HCT116 (cell line): ENCODE data around the gene ITPR1. TPM values are rescaled to one million over a fixed set of nuclear protein-coding genes. Genes with fewer than 3 reads are reported as not detected.
A peak's percentile ranks its signal among the peaks of the same experiment; 100 is the strongest.

ENCODE experiments used
- ATAC-seq: fragments of 200-7000 bp; cut with Tn5 transposase; 2 replicates; pipeline ENCODE4 v1.9.1; 2020; ENCODE audit warnings: mild to moderate bottlenecking, moderate library complexity
- BruUV-seq: library from RNA; stranded (reverse); fragments of 400-500 nt; replicated peaks from 2 replicates; lab custom pipeline; 2021; lab: Mats Ljungman, UMichigan
- CTCF ChIA-PET: fragments of 300-600 bp; sonication (Branson Sonifier 250); formaldehyde crosslinking; loops from one replicate; lab custom pipeline; 2021; ENCODE audit warnings: antibody characterized with exemption; lab: Charles Lee
- POLR2A ChIA-PET: fragments of 300-600, 350-600 bp; sonication (Branson Sonifier 250); formaldehyde crosslinking; loops from one replicate; lab custom pipeline; 2021; ENCODE audit warnings: antibody characterized with exemption; lab: Charles Lee
- RAD21 ChIA-PET, 2 experiments: fragments of 300-600 bp; sonication (Branson Sonifier 250); formaldehyde crosslinking; loops; one replicate each; lab custom pipeline; 2023; ENCODE audit warnings: low total read pairs in 2 of 2; ENCODE audit not compliant: uncharacterized antibody in 2 of 2, unreplicated experiment in 2 of 2, low non-redundant PET in 1 of 2; lab: Charles Lee
- DNase-seq: peaks from one replicate; pipeline ENCODE4 v3.0.0-alpha.2; 2010; ENCODE audit warnings: low read depth, low spot score
- H2AFZ ChIP-seq: fragments of 200-600 bp; shearing (Covaris generic), sonication (generic); 2 replicates; pipeline ENCODE4 v1.6.1; 2017; ENCODE audit warnings: low read depth, mixed run types, mixed read lengths, antibody characterized with exemption, low read length; ENCODE audit not compliant: poor library complexity, severe bottlenecking
- H3K27ac ChIP-seq: 2 replicates; pipeline ENCODE4 v1.5.1; 2012; ENCODE audit warnings: low read depth, low read length
- H3K27me3 ChIP-seq: fragments of 200-600 bp; sonication (generic); 2 replicates; pipeline ENCODE4 v1.6.1; 2016; ENCODE audit warnings: mixed run types, low read length, mixed read lengths; ENCODE audit not compliant: insufficient read depth
- H3K36me3 ChIP-seq, 2 experiments: fragments of 200-500 bp in 1 of 2; fragments of 200-600 bp in 1 of 2; sonication (Bioruptor generic) in 1 of 2; sonication (generic) in 1 of 2; 2 replicates each; pipeline versions ENCODE4 v1.5.1 to v1.6.1; 2014 to 2016; ENCODE audit warnings: low read length in 2 of 2, inconsistent platforms in 1 of 2, mixed read lengths in 1 of 2, mixed run types in 1 of 2; ENCODE audit not compliant: insufficient read depth in 2 of 2, control insufficient read depth in 1 of 2
- H3K4me1 ChIP-seq, 2 experiments: fragments of 200-600 bp in 1 of 2; sonication (generic) in 1 of 2; 2 replicates each; pipeline versions ENCODE4 v1.5.1 to v1.6.1; 2012 to 2017; ENCODE audit warnings: low read length in 2 of 2, inconsistent platforms in 1 of 2, mild to moderate bottlenecking in 1 of 2, mixed read lengths in 1 of 2, mixed run types in 1 of 2, moderate library complexity in 1 of 2; ENCODE audit not compliant: insufficient read depth in 2 of 2, control insufficient read depth in 1 of 2
- H3K4me2 ChIP-seq: fragments of 200-600 bp; sonication (generic); 2 replicates; pipeline ENCODE4 v1.6.1; 2017; ENCODE audit warnings: mixed run types, low read length, mixed read lengths
- H3K4me3 ChIP-seq, 2 experiments: fragments of 200-600 bp in 1 of 2; sonication (generic) in 1 of 2; replicated peaks in 1 of 2; 2 replicates each; pipeline ENCODE4 v1.5.1; 2011 to 2016; ENCODE audit warnings: low read length in 2 of 2, control low read depth in 1 of 2, low read depth in 1 of 2, mild to moderate bottlenecking in 1 of 2, mixed read lengths in 1 of 2, mixed run types in 1 of 2
- H3K79me2 ChIP-seq: fragments of 200-600 bp; sonication (generic); 2 replicates; pipeline ENCODE4 v1.6.1; 2017; ENCODE audit warnings: mild to moderate bottlenecking, mixed run types, low read length, moderate library complexity, mixed read lengths; ENCODE audit not compliant: insufficient read depth
- H3K9ac ChIP-seq: fragments of 200-600 bp; sonication (generic); 2 replicates; pipeline ENCODE4 v1.6.1; 2016; ENCODE audit warnings: low read length, mixed read lengths
- H3K9me2 ChIP-seq: fragments of 200-600 bp; sonication (generic), shearing (Covaris generic); 2 replicates; pipeline ENCODE4 v1.6.1; 2017; ENCODE audit warnings: mixed run types, mild to moderate bottlenecking, moderate library complexity; ENCODE audit not compliant: insufficient read depth
- H3K9me3 ChIP-seq, 2 experiments: fragments of 200-500 bp in 1 of 2; fragments of 200-600 bp in 1 of 2; sonication (Bioruptor generic) in 1 of 2; sonication (generic) in 1 of 2; 2 replicates each; pipeline ENCODE4 v1.6.1; 2014 to 2017; ENCODE audit warnings: low read length in 2 of 2, mixed read lengths in 2 of 2, inconsistent platforms in 1 of 2, low read depth in 1 of 2, mild to moderate bottlenecking in 1 of 2, mixed run types in 1 of 2, moderate library complexity in 1 of 2; ENCODE audit not compliant: control insufficient read depth in 1 of 2, insufficient read depth in 1 of 2
- H4K20me1 ChIP-seq: fragments of 200-600 bp; sonication (generic), shearing (Covaris generic); 2 replicates; pipeline ENCODE4 v1.6.1; 2017; ENCODE audit warnings: mixed run types, mild to moderate bottlenecking, moderate library complexity; ENCODE audit not compliant: insufficient read depth
- ATF3 ChIP-seq: IDR thresholded peaks from 2 replicates; pipeline ENCODE4 v1.6.1; 2012
- CBX3 ChIP-seq: IDR thresholded peaks from 2 replicates; pipeline ENCODE4 v1.6.1; 2012; ENCODE audit warnings: low read depth
- CEBPB ChIP-seq: IDR thresholded peaks from 2 replicates; pipeline ENCODE4 v1.6.1; 2012; ENCODE audit warnings: low read depth
- EGR1 ChIP-seq: IDR thresholded peaks from 2 replicates; pipeline ENCODE4 v1.6.1; 2012; ENCODE audit warnings: low read depth
- ELF1 ChIP-seq: IDR thresholded peaks from 2 replicates; pipeline ENCODE4 v1.6.1; 2012; ENCODE audit warnings: low read depth, borderline replicate concordance
- FOSL1 ChIP-seq: IDR thresholded peaks from 2 replicates; pipeline ENCODE4 v1.6.1; 2012; ENCODE audit warnings: low read depth
- JUND ChIP-seq: IDR thresholded peaks from 2 replicates; pipeline ENCODE4 v1.6.1; 2012
- MAX ChIP-seq: IDR thresholded peaks from 2 replicates; pipeline ENCODE4 v1.6.1; 2012
- POLR2A ChIP-seq: IDR thresholded peaks from 2 replicates; pipeline ENCODE4 v1.7.0; 2011; ENCODE audit warnings: borderline replicate concordance; ENCODE audit not compliant: insufficient read depth, insufficient read length; ENCODE audit errors: extremely low read depth
- POLR2AphosphoS5 ChIP-seq: IDR thresholded peaks from 2 replicates; pipeline ENCODE4 v1.6.1; 2011; ENCODE audit warnings: mild to moderate bottlenecking, low read depth, low read length, moderate library complexity
- REST ChIP-seq: IDR thresholded peaks from 2 replicates; pipeline ENCODE4 v1.6.1; 2012; ENCODE audit warnings: low read depth
- SIN3A ChIP-seq: IDR thresholded peaks from 2 replicates; pipeline ENCODE4 v1.6.1; 2012; ENCODE audit warnings: low read depth
- SP1 ChIP-seq: IDR thresholded peaks from 2 replicates; pipeline ENCODE4 v1.6.1; 2012; ENCODE audit warnings: low read depth
- YY1 ChIP-seq: IDR thresholded peaks from 2 replicates; pipeline ENCODE4 v1.6.1; 2011; ENCODE audit warnings: low read length, low read depth, moderate library complexity, mild to moderate bottlenecking; ENCODE audit not compliant: insufficient replicate concordance; ENCODE audit errors: extremely low read depth
- ZFX ChIP-seq: fragments of 450-650 bp; IDR thresholded peaks from 2 replicates; pipeline ENCODE4 v1.6.1; 2017
- ZNF274 ChIP-seq: fragments of 200-500 bp; sonication (Bioruptor generic); IDR thresholded peaks from 2 replicates; pipeline ENCODE4 v1.6.1; 2014; ENCODE audit warnings: mild to moderate bottlenecking, low read depth, low read length, inconsistent platforms
- intact Hi-C: fragments of 100-400 bp; cut with micrococcal nuclease; formaldehyde crosslinking; loops from 2 replicates; pipeline ENCODE4 v1.10.0; 2022
- total RNA-seq: library from RNA; stranded (reverse); gene quantifications from one replicate; pipeline ENCODE4 v1.2.1, GENCODE V29; 2021; ENCODE audit not compliant: unreplicated experiment

ITPR1 gene
- total RNA-seq, 1 experiment from 2014 or later = 9.2 TPM

DNA sequence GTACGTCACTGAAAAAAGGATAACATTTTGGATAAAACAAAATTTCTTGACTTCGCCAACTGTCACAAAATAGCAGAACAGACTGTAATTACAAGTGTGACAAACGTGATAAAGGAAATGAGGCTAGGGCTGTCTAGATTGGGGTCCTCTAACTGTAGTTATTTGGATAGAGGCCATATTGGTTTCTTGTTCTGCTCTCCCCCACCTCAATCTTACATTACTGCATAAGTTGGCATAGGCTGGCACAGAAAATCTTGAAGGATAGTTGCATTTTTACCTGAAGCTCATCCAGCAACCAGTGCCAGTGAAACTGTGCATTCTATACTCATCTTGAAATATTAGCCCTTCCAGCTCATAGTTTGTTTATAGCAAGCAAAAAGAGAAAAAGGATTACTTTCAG lies 84.6 kb downstream of the ITPR1 start (continued):
- TF ChIP-seq ATF3 = no peak
- TF ChIP-seq EGR1 = no peak
- no peak for TF ChIP-seq FOSL1
- no peak for TF ChIP-seq REST
- TF ChIP-seq, all 23 proteins: peak for 0

DNA sequence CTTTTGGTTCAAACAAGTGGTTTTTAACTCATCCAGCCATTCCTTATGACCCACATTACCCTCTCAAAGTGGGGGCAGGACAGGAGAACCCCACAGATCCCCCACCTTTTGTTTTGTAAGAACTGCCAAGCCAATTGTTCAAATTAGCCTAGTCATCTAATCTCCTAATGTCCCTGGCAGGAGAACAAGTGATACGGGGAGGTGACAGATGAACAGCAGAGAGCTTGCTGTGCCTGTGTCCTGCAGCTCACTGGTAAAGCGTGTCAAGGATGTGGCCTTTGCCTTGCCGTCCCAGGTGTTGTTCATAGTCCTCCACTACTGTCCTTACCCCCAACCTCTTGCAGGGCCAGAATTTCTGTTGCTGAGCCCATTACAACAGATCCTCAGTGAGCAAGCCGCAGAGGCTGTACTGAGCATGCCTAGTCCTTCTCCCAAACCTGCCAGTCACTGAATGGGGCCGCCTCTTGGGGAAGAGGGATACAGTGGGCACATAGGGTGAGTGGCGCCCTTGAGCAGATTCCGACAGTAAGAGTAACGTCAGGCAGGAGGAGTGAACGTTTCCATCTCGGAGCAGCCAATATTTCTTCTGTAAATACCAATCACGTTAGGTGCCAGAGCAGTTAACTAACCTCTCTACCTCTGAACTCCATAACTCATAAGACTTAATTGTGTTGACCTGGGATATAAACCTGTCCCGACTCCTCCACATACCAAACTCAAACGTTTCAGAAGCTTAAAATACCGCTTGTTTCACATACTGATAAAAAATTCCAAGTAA lies 87.4 kb downstream of the ITPR1 start:
- no peaks in the 10 kb centered on the region for H4K20me1 ChIP-seq
- no peaks in the 10 kb centered on the region; the same call in 1 of the 2 replicates for H3K27me3 ChIP-seq
- no peaks in the 10 kb centered on the region for H3K9me3 ChIP-seq
- H3K4me2 ChIP-seq = peak overlapping the region; percentile 45
- peak; percentile 97 for ATAC-seq
- no peak overlapping the region for H3K27ac ChIP-seq
- no TSS peak for BruUV-seq
- POLR2A ChIA-PET = no interaction called here
- H3K4me3 ChIP-seq = no peak overlapping the region
- RAD21 ChIA-PET = no interaction called here
- H3K9me2 ChIP-seq = no peaks in the 10 kb centered on the region
- CTCF ChIA-PET = no interaction called here
- no peak overlapping the region for H3K9ac ChIP-seq
- no peaks in the 10 kb centered on the region for H3K4me1 ChIP-seq
- no peaks in the 10 kb centered on the region for H3K79me2 ChIP-seq
- no peaks in the 10 kb centered on the region for H3K36me3 ChIP-seq
- intact Hi-C loops = no loop called here
- no peak overlapping the region for H2AFZ ChIP-seq
- DNase-seq = peak; percentile 10
- TF ChIP-seq REST = no peak
- TF ChIP-seq CBX3 = no peak
- no peak for TF ChIP-seq ZNF274
- TF ChIP-seq EGR1 = no peak
- TF ChIP-seq ATF3 = no peak
- no peak for TF ChIP-seq YY1
- no peak for TF ChIP-seq CEBPB
- no peak for TF ChIP-seq MAX
- no peak for TF ChIP-seq ELF1
- no peak for TF ChIP-seq JUND
- TF ChIP-seq POLR2AphosphoS5 = no peak
- no peak for TF ChIP-seq POLR2A
- TF ChIP-seq ZFX = no peak
- no peak for TF ChIP-seq SP1
- no peak for TF ChIP-seq SIN3A
